Measurements from ENCODE around the gene RAP2B. TPM values are rescaled to one million over a fixed set of nuclear protein-coding genes. Genes with fewer than 3 reads are reported as not detected.

Gene RAP2B
- polyA plus RNA-seq (3.9 and 4.0 TPM in 2 replicates), polyA minus RNA-seq (11.9 and 12.3 TPM in 2 replicates)

GRCh38 chr3:153161714-153162512 lies at the start of gene RAP2B:
Gene RAP2B (plus strand): TSS chr3:153162226. CDS start chr3:153162694, 468 bp downstream.
- H3K9me3 ChIP-seq (ENCODE audit: low read length) = no peaks in the 10 kb centered on the region
- H3K4me3 ChIP-seq (ENCODE audit: low read length) = peak within 1 kb of the TSS; percentile 91
- no peaks in the 10 kb centered on the region for H3F3A ChIP-seq (ENCODE audit: insufficient read depth, low read length, poor library complexity, severe bottlenecking)
- peak within 1 kb of the TSS; percentile 69 for H3K9ac ChIP-seq (ENCODE audit: low read length)
- H3K79me2 ChIP-seq (replicated peaks; ENCODE audit: insufficient read depth, low read length) = peaks cover 29% of the 10 kb centered on the region
- H3K36me3 ChIP-seq (ENCODE audit: insufficient read depth, low read length) = no peaks in the 10 kb centered on the region
- peak within 1 kb of the TSS; percentile 28 for H3K27ac ChIP-seq (ENCODE audit: low read length)
- no peaks in the 10 kb centered on the region for H3K9me2 ChIP-seq (ENCODE audit: insufficient read depth, low read length)
- no peaks in the 10 kb centered on the region for H3K27me3 ChIP-seq (ENCODE audit: insufficient read depth, low read depth, low read length)
- peak within 1 kb of the TSS; percentile 74 for H2AFZ ChIP-seq (ENCODE audit: low read depth, low read length)
- H4K20me1 ChIP-seq (ENCODE audit: insufficient read depth) = no peaks in the 10 kb centered on the region
- TF ChIP-seq MXI1 (conservative IDR thresholded peaks at IDR 0.05; ENCODE audit: poor library complexity, severe bottlenecking) = peak; percentile 93
- TF ChIP-seq, protein P1, sequence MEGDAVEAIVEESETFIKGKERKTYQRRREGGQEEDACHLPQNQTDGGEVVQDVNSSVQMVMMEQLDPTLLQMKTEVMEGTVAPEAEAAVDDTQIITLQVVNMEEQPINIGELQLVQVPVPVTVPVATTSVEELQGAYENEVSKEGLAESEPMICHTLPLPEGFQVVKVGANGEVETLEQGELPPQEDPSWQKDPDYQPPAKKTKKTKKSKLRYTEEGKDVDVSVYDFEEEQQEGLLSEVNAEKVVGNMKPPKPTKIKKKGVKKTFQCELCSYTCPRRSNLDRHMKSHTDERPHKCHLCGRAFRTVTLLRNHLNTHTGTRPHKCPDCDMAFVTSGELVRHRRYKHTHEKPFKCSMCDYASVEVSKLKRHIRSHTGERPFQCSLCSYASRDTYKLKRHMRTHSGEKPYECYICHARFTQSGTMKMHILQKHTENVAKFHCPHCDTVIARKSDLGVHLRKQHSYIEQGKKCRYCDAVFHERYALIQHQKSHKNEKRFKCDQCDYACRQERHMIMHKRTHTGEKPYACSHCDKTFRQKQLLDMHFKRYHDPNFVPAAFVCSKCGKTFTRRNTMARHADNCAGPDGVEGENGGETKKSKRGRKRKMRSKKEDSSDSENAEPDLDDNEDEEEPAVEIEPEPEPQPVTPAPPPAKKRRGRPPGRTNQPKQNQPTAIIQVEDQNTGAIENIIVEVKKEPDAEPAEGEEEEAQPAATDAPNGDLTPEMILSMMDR (IDR thresholded peaks at IDR 0.05; ENCODE audit: poor library complexity, severe bottlenecking) = peak; percentile 22
- peak; percentile 71 for TF ChIP-seq POLR2AphosphoS5 (IDR thresholded peaks at IDR 0.05)
- TF ChIP-seq TAF1 (IDR thresholded peaks at IDR 0.05; ENCODE audit: low read depth) = no peak
- TF ChIP-seq SMC3 (conservative IDR thresholded peaks at IDR 0.05; ENCODE audit: poor library complexity) = peak; percentile 41
- peak; percentile 44 for TF ChIP-seq EP300 (conservative IDR thresholded peaks at IDR 0.05; ENCODE audit: poor library complexity, severe bottlenecking)
- peak; percentile 13 for TF ChIP-seq REST (IDR thresholded peaks at IDR 0.05; ENCODE audit: borderline replicate concordance)
- TF ChIP-seq EZH2 (IDR thresholded peaks at IDR 0.05; ENCODE audit: borderline replicate concordance, insufficient read depth, low read length, poor library complexity, severe bottlenecking) = no peak
- peak; percentile 43 for TF ChIP-seq RAD21 (conservative IDR thresholded peaks at IDR 0.05)
- H3K4me2 ChIP-seq (ENCODE audit: low read length) = peak within 1 kb of the TSS; percentile 98

DNA sequence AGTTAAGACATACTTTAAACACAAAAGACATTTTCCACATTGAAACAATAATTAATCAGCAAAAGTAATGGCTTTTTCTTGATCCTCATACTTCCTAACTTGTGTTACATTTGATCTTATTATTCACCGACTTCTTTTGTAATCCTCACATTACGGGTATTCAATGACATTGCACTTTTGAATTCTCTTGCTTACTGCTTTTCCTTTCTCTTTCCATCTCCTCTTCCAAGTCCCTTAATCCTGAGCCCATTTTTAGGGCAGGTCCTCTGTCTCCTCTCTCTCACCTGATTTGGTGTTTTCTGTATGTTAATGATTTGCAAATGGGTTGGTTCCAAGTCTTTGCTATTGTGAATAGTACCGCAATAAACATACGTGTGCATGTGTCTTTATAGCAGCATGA lies 48.5 kb upstream of the RAP2B start:
- Histone ChIP-seq H3K27me3 (ENCODE audit: insufficient read depth, low read depth, low read length) (no peaks in the 10 kb centered on the region), H3K4me3 (ENCODE audit: low read length) (no peak overlapping the region), H3K36me3 (ENCODE audit: insufficient read depth, low read length) (no peaks in the 10 kb centered on the region), H3K9ac (ENCODE audit: low read length) (no peak overlapping the region), H3K79me2 (replicated peaks; ENCODE audit: insufficient read depth, low read length) (no peaks in the 10 kb centered on the region), H3K4me2 (ENCODE audit: low read length) (no peak overlapping the region), H3K9me2 (ENCODE audit: insufficient read depth, low read length) (no peaks in the 10 kb centered on the region), H2AFZ (ENCODE audit: low read depth, low read length) (no peak overlapping the region), H3K27ac (ENCODE audit: low read length) (no peak overlapping the region), H3K9me3 (ENCODE audit: low read length) (no peaks in the 10 kb centered on the region), H3F3A (ENCODE audit: insufficient read depth, low read length, poor library complexity, severe bottlenecking) (no peaks in the 10 kb centered on the region), H4K20me1 (ENCODE audit: insufficient read depth) (no peaks in the 10 kb centered on the region)
- no peak for TF ChIP-seq MXI1 (conservative IDR thresholded peaks at IDR 0.05; ENCODE audit: poor library complexity, severe bottlenecking)
- no peak for TF ChIP-seq TAF1 (IDR thresholded peaks at IDR 0.05; ENCODE audit: low read depth)
- TF ChIP-seq, protein P1 (IDR thresholded peaks at IDR 0.05; ENCODE audit: poor library complexity, severe bottlenecking) = no peak
- TF ChIP-seq EP300 (conservative IDR thresholded peaks at IDR 0.05; ENCODE audit: poor library complexity, severe bottlenecking) = no peak
- TF ChIP-seq SMC3 (conservative IDR thresholded peaks at IDR 0.05; ENCODE audit: poor library complexity) = no peak
- no peak for TF ChIP-seq RAD21 (conservative IDR thresholded peaks at IDR 0.05)
- TF ChIP-seq POLR2AphosphoS5 (IDR thresholded peaks at IDR 0.05) = no peak
- no peak for TF ChIP-seq REST (IDR thresholded peaks at IDR 0.05; ENCODE audit: borderline replicate concordance)
- TF ChIP-seq EZH2 (IDR thresholded peaks at IDR 0.05; ENCODE audit: borderline replicate concordance, insufficient read depth, low read length, poor library complexity, severe bottlenecking) = no peak

Data from neural cell (in vitro differentiated cells).